ENCODE results near the gene TXNRD1. TPM values are rescaled to one million over a fixed set of nuclear protein-coding genes. Genes with fewer than 3 reads are reported as not detected.

TXNRD1 gene
- total and polyA plus RNA-seq, 8 donors, result 54.6 to 174 (median 61.1) TPM

DNA sequence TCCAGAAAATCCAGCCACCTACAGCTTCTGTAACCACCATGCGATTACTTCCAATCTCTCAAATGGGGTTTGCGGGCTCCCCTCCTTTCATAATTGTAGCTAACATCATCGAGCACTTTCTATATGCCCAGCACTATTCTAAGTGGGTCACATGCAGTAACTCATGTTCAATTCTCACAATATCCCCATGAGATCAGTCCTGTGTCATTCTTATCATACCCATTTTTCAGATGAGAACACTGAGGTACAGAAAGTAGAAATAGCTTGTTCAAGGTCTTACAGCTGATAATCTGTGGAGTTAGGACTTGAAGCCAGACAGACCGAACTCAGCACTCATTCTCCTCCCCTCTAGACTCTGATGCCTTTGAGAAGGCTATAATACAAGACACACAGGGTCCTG, 162.8 kb downstream of the TXNRD1 start:
- Histone ChIP-seq H3K36me3 (no peaks in the 10 kb centered on the region), H3K4me1 (peaks cover 5 to 10% of the 10 kb centered on the region in 2 donors), H3K27me3 (no peaks in the 10 kb centered on the region), H3K4me3 (no peak overlapping the region), H3K9me3 (no peaks in the 10 kb centered on the region), H3K27ac (no peak overlapping the region)
- TF ChIP-seq CTCF (IDR thresholded peaks at IDR 0.05), result no peak
- intact Hi-C loops (cut with DNase I), result loop anchor here in 1 of 2 donors (10.0 kb wide), 1 partner anchor 666 kb away; no protein-coding TSS in a partner anchor
- ATAC-seq, result no peak
- no peak for DNase-seq

DNA sequence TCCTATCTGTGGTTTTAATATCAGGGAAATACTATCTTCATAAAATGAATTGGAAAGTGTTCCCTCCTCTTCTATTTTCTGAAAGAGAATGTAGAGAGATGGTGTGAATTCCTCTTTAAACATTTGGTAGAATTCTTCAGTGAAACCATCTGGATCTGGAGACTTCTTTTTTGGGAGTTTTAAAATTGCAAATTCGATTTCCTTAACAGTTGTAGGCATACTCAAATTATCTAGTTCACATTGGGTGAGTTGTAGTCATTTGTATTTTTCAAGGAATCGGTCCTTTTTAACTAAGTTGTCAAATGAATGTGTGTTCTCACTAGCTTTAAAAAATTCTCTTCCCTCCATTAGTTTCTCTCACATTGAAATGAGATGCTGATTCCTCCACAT, 165.8 kb downstream of the TXNRD1 start:
- peaks cover 5 to 10% of the 10 kb centered on the region in 2 donors for H3K4me1 ChIP-seq
- no peaks in the 10 kb centered on the region for H3K27me3 ChIP-seq
- no peak for TF ChIP-seq CTCF (IDR thresholded peaks at IDR 0.05)
- ATAC-seq (no peak), DNase-seq (no peak)
- intact Hi-C loops (cut with DNase I), result loop anchor here in 1 of 2 donors (10.0 kb wide), 1 partner anchor 493 kb away; no protein-coding TSS in a partner anchor
- H3K36me3 ChIP-seq, result no peaks in the 10 kb centered on the region
- H3K4me3 ChIP-seq, result no peak overlapping the region
- H3K27ac ChIP-seq, result no peak overlapping the region
- H3K9me3 ChIP-seq, result no peaks in the 10 kb centered on the region

DNA sequence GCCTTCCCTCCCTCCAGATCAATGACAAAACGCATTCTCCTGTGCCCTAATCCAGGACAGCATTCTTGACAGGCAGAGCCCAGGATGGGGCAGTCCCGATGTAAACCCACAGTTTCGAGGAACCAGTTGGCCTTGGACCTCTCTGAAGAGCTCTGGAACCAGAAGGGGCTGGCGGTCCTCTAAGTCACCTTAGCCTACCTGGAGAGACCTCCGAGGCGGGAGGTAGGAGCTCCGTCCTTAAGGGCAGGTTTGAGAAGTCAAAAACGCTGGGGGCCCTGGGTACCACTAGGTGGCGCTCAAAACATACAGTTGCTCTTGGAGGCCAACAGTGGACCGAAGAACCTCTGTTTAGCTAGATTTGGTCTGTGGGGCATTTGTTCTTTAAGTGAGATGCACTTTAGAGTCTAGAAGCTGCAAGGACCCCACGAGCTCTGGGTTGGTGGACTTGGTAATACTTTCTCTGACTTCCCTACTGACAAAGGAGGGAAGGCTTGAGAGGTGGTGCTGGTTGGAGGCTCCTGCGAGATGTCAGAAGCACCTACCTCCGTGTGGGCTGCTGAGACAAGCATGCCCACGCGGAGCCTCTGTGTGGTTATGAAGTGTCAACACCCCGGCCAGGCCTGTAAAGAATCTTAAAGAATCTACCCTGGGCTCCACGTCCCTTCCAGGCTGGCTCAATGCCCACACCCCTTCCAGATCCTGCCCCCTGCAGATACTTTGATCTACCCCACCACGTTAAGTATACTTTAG, 166.3 kb downstream of the TXNRD1 start:
- peak; percentile 70 to 86 (median 82) for DNase-seq
- no peak overlapping the region for H3K4me3 ChIP-seq
- H3K27me3 ChIP-seq, result no peaks in the 10 kb centered on the region
- H3K36me3 ChIP-seq, result no peaks in the 10 kb centered on the region
- intact Hi-C loops (cut with DNase I), result loop anchor here in 1 of 2 donors (10.0 kb wide), 1 partner anchor 493 kb away; no protein-coding TSS in a partner anchor
- peak; percentile 99 for ATAC-seq
- H3K4me1 ChIP-seq, result peaks cover 5 to 10% of the 10 kb centered on the region in 2 donors
- peak; percentile 89 to 96 for TF ChIP-seq CTCF (IDR thresholded peaks at IDR 0.05)
- H3K9me3 ChIP-seq, result no peaks in the 10 kb centered on the region
- H3K27ac ChIP-seq, result no peak overlapping the region

- no peak for TF ChIP-seq CTCF (IDR thresholded peaks at IDR 0.05)
- Histone ChIP-seq H3K4me1 (peaks cover 5 to 10% of the 10 kb centered on the region in 2 donors), H3K27ac (no peak overlapping the region), H3K4me3 (no peak overlapping the region), H3K27me3 (no peaks in the 10 kb centered on the region), H3K36me3 (no peaks in the 10 kb centered on the region), H3K9me3 (no peaks in the 10 kb centered on the region)
- DNase-seq (no peak), ATAC-seq (no peak)
- intact Hi-C loops (cut with DNase I), result loop anchor here in 1 of 2 donors (10.0 kb wide), 1 partner anchor 490 kb away; no protein-coding TSS in a partner anchor
Observed at GRCh38 chr12:104384141-104384880, 168.7 kb downstream of the TXNRD1 start.

GRCh38 chr12:104385510-104385909, 169.9 kb downstream of the TXNRD1 start:
- no peak overlapping the region for H3K27ac ChIP-seq
- H3K27me3 ChIP-seq, result no peaks in the 10 kb centered on the region
- H3K36me3 ChIP-seq, result no peaks in the 10 kb centered on the region
- peaks cover 5 to 10% of the 10 kb centered on the region in 2 donors for H3K4me1 ChIP-seq
- no peak for DNase-seq
- TF ChIP-seq CTCF (IDR thresholded peaks at IDR 0.05), result no peak
- intact Hi-C loops (cut with DNase I), result loop anchor here in 1 of 2 donors (10.0 kb wide), 1 partner anchor 489 kb away; no protein-coding TSS in a partner anchor
- H3K9me3 ChIP-seq, result no peaks in the 10 kb centered on the region
- no peak for ATAC-seq
- H3K4me3 ChIP-seq, result no peak overlapping the region

All from left lung (tissue), 10 donors.